Muscle of arm (tissue), 12 donors: ENCODE measurements around the gene FLNA. TPM values are rescaled to one million over a fixed set of nuclear protein-coding genes. Genes with fewer than 3 reads are reported as not detected.

Experiments used
- DNase-seq: peaks from one replicate; pipeline ENCODE4 v3.0.0-alpha.2; 2013
- polyA plus RNA-seq, 12 donors: library from polyadenylated mRNA; unstranded; fragments of 120-200 nt; gene quantifications; one replicate each; pipeline ENCODE4 v1.2.1, GENCODE V29; 2013; ENCODE audit not compliant: insufficient read length in 12 of 12

FLNA gene
- polyA plus RNA-seq, 12 donors = 54.4 to 509 (median 215) TPM

DNA sequence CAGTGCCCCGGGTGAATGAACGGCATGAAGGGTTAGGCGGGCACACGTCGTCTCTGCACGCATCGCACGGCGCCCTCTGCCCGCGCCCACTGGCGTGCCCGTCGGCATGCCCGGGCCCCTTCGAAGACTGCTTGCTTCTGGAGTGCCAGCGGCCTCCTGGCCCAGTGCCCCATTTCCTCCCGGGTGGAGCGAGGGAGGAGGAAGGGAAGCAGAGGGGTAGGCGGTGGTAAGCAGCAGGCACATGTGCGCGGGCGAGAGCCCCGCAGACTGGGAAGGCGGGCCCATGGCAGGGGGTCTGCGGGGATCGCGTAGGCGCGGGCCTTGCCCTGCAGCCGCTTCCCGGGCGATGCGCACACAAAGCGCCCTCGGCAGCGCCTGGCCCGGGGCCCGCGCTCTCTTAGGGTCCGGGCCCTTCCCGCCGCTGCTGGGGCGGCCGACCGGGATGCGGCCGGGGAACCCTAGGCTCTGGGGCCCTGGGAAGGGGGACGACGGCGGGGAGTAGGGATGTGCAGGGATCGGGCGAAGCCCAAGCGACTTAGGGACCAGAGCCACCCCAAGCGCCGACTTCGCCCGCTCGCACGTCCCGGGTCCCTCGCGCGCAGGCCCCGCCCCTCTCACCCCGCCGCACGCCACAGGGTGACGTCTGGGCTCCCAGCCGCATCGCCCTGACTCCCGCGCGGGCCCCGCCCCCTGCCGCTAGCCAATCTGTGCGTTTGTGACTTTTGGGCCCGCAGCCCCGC is 3.8 kb upstream of the FLNA start:
- peak; percentile 54 for DNase-seq

DNA sequence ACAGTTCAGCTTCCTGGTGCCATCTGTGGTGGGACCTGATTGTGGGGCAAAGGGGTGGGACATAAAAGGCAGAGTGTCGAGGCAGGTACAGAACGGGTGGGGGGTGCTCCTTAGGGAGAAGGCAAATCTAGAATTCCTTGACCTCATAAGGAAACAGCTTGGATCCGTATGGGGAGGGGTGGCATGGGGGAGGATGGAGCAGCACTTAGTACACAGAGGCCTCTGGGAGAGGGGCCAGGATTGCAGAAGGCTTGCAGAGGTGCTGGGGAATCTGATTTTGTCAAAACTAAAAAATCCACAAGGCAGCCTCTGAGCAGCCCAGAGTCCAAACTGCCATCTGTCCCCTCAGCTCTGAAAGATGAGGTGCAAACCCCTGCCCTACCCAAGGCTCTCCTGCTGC is 2.3 kb upstream of the FLNA start:
- DNase-seq = no peak

DNA sequence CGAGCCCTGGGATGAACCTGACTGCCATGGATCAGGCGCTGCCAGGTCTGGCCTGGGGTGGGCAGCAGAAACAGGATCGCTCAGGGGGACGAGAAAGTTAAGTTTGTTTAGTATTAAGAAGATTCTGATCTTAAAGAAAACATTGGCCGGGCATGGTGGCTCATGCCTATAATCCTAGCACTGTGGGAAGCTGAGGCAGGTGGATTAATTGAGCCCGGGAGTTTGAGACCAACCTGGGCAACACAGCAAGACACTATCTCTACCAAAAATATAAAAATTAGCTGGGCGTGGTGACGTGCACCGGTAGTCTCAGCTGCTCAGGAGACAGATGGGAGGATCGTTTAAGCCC is 696 bp upstream of the FLNA start:
- no peak for DNase-seq

DNA sequence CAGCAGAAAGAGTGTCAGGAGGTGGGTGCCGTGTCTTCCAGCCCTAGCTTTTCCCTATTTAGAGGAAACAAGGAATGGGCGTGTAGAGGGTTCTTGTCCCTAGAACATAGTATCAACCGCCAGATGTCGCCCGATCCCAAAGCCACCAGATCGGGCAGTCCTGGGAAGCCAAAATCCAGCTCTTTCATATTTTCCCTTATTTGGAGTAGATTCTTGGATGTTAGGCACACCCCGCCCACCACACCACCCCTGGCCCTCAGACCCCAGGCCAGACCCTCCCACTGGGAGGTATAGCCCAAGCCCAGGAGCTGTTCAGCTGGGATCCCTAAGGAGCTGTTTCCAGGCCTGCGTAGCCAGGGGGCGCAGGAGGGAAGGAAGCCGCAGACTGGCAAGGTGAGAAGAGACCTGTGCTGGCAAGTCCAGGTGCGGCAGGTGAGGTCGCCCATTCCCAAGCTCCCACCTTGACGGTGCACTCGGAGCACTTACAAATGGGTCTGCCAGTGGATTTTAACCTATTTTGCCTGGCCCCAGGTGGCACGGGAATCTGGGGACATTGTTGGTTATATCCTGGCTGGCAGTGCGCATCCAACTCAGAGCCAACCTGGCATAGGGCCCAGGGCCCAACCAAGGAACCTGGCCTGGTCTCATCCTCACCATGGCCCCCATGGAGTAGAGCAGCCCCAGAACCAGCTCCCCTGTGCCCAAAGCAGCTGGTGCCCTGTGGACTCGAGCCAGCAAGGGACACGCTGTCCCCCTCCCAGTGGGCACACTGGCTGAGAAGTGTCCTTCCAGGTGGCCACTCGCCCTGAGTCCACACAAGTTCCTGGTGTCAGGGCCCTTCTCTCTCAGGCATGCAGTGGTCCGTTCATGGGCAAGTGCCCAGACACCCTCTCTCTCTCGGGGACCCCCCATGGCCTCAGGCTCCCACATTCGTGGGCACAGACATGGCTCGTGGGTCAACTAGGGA is 811 bp downstream of the FLNA start:
- DNase-seq = peak; percentile 71

DNA sequence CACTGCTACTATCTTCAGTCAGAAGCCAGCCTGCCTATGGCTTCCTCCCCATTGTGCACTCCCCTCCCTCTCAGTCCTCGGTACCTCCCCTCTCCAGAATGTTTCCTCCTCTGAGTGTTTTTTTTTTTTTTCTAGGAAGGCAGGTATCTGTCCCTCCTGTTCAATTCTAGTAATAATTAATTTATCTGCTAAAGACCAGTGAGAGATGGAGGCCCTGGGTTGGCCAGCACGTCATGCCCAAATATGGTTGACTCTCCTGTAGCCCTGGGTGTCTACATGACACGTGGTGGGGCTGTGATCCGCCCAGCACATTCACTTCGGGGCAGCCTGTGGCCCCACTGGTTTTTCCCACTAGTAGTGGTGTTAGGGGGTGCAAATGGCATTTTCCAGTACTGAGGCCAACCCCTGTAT is 1.8 kb downstream of the FLNA start:
- DNase-seq = no peak

DNA sequence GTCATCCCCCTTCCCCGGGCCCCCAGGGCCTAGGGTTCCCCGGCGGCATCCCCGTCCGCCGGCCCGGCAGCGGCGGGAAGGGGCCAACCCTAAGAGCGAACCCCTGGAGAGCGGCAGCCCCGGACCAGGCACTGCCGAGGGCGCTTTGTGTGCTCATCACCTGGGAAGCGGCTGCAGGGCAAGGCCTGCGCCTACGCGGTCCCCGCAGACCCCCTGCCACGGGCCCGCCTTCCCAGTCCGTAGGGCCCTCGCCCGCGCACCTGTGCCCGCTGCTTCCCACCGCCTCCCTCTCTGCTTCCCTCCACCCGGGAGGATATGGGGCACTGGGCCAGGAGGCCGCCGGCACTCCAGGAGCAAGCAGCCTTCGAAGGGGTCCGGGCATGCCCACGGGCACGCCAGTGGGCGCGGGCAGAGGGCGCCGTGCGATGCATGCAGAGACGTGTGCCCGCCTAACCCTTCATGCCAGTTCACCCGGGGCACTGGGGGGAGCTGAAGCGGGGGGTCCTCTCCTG is 2.6 kb downstream of the FLNA start:
- DNase-seq = no peak

DNA sequence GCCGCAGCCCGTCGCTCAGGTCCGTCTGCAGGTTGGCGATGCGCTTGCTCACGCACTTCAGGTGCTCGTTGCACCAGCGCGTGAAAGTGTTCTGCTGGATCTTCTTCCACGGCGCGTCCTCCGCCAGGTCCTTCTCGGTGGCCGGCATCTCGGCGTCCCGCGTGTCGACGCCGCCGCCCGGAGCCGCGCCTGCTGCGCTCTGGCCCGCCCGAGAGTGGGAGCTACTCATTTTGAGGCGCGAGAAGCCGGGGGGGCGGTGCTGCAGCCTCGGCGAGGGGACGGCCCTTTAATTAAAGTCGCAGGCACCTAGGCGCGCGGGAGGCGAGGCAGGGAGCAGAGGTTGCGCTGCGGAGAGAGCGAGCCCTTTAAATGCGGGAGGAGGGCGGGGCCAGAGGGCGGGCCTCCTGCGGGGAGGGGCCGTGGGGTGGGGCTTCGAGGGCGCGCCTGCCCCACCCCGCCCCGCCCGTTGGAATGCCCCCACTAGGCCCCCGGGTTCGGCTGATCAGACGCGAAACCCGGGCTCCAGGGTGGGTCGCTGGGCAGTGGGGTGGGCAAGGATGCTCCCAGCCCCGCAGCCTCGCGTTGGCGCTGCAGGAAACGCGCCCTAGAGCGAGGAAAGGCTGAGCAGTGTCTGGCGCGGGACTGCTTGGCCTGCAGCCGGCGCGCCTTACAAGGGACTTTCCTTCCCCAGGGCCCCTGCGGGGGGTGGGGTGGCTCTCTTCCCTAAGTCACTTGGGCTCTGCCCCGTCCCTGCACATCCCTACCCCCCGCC is 3.2 kb downstream of the FLNA start:
- DNase-seq = peak; percentile 89

DNA sequence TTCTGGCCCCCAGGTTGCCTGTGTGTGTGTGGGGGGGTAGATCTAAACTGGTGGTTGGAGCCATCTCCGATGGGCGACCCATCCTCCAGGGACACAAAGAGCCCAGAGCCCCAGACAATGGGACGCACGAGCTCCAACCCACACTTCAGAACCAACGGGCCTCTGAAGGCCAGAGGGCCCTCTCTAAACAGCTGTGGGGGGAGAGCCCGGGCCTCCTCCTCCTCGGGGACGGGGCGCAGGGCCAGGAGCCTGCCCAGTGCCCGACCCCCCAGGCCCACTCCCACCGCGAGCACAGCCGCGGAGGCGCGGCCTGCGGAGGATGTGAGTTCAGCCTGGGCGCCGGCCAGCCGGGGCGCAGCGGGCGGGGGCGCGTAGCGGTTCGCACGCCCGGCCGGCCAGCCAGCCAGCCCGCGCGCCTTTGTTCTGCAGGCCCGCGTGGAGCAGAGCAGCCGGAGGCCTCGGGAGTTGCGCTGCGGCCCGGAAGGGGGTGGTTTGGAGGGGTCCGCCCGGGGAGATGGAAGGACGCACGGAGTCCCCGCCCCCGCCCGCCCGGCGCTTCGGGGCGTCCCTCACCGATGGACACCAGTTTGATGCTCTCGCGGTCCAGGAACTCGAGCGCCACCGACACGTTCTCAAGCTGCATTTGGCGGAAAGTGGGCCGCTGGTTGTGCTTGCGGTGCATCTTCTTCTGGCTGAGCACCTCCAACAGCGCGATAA is 4.0 kb downstream of the FLNA start:
- DNase-seq = no peak

GRCh38 chrX:154369449-154370299 is 4.8 kb downstream of the FLNA start:
- DNase-seq = peak; percentile 85

DNA sequence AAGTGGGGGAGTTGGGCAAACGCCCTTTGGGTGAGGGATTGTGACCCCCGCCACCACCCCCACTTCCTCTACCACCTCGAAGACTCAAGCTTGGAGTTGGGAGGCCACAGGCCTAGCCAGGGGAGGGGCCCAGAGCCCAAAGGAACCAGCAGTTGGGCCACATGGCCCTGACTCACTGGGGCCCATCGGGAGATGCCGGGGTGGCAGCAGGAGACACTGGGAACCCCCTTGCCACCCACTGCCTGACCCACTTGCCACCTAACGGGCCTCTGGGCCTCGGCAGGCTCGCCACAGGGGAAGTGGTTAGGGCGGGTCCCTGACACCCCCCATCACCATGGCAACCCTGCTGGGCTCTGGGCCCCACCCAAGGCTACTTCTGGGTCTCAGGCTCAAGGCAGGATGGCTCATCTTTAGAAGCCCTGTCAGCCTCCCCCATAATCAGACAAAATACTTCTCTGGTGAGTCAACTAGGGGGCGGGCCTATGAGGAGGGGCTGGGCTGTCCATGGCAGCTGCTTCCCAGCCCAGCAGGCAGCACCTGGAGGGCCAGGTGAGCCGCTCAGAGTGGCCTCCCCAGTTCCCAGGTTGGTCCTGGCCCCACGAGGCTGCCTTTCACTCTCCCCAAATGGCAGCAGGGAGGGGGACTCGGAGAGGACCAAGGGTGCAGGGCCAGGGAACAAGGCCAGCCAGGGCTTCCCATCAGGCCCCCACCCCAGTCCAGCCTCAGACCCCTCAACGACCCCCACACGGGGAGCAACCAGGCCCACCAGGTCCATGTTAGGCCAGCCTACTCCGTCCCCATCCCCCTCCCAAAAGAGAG is 5.6 kb downstream of the FLNA start:
- peak; percentile 38 for DNase-seq

GRCh38 chrX:154367474-154368308 is 6.7 kb downstream of the FLNA start:
- no peak for DNase-seq

- DNase-seq = no peak
Measured at GRCh38 chrX:154366666-154367055, 7.8 kb downstream of the FLNA start.

GRCh38 chrX:154365997-154366665 is 8.3 kb downstream of the FLNA start:
- no peak for DNase-seq

DNA sequence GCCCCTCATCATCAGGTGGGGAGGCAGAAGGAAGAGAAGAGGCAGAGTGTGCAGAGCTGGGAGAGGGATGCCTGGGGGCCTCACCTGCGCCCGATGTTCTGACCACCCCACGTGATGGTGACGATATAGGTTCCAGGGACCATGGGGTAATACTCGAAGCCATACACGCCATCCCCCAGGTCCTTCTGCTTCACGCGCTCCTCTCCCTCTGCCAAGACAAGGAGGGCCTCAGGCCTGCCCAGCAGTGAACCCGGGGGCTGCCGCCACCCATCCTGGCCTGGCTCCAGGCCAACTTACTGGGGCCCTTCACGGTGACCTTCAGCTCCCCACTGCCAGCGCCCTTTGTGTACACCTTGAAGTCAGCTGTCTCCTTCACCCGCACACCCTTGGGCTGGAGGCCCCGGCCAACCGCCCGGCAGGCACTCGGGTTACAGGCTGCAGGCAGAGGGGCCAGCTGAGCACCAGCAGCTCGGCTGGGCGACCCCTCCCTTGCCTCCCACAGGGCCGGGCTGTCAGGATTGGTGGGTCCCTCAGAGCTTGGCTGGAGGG is 9.3 kb downstream of the FLNA start:
- DNase-seq = no peak

GRCh38 chrX:154363706-154364439 is 10.6 kb downstream of the FLNA start:
- no peak for DNase-seq

DNA sequence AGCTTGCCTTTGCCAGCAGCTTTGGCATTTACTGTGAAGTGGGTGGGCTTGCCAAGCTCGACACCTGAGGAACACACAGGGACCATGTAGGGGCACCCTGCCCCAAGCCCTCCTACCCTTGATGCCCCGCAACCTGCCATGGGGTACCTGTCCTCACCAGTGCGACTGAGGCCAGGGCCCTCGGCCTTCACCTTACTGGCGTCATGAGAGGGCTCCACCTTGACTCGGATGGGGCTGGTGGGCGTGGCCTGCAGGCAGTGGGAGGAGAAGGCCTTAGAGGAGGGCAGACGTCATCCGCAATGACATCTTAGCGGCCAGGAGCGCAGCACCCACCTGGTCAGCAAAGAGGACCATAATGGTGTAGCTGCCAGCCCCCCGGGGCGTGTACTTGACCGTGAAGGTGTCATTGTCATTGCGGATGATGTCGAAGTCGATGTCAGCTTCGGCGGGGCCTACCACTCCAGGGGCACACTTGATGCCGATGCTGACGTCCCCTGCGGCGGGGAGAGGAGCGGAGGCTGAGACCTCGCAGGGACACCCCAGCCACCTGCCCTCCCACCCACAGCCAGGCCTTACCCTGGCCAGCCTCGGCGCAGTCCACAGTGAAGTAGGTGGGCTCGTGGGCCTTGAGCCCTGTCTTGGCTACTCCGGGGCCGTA is 12.2 kb downstream of the FLNA start:
- no peak for DNase-seq
